ENCODE results near the gene LFNG. TPM values are rescaled to one million over a fixed set of nuclear protein-coding genes. Genes with fewer than 3 reads are reported as not detected.
"Not testable (repeated sequence)": the region's sequence is repeated elsewhere in the genome, so short reads cannot be mapped to it uniquely, and the experiment has no call there.

The LFNG gene
- total and polyA plus RNA-seq, 9 of the 15 experiments (the other 6 are each of a cell fraction or from before 2014, with no cell fraction given): 0.03 to 0.89 (median 0.25) TPM; not detected in 1

DNA sequence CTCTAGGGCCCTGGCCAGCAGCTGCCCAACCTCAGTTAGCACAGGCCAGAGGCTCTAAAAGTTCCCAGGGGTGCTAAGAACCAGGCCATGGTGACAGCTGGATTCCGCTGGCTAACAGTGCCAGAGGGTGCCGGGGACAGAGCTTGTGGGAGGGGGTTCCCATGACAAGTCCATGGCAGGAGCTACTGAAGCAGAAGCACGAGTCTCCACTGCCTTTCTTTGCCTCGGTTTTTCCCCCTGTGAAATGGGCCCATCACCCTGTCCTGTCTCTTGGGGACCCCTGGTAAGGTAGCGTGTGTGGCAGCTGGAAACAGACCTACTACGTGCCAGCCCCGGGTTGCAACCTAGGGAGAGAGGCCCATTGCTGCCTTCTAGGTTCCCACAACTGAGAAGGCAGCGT, 13.2 kb downstream of the LFNG start:
- H3K36me3 ChIP-seq (ENCODE audit: control insufficient read depth, insufficient read depth, low read length); H3K27ac ChIP-seq (ENCODE audit: extremely low read depth, low read depth, low read length); intact Hi-C loops (cut with micrococcal nuclease); H3K79me2 ChIP-seq (ENCODE audit: control insufficient read depth, insufficient read depth, low read length); ATAC-seq; H3K9ac ChIP-seq (ENCODE audit: insufficient read depth in 1 of 2, low read depth in 2 of 2, low read length in 2 of 2); POLR2A ChIA-PET; BruUV-seq (replicated peaks); H3K4me2 ChIP-seq (ENCODE audit: insufficient read depth, low read length); H4K20me1 ChIP-seq (replicated peaks; ENCODE audit: control insufficient read depth, insufficient read depth, low read length); H2AFZ ChIP-seq (ENCODE audit: low read depth, low read length); CTCF ChIA-PET (ENCODE audit: low intra/inter-chr PET ratio); H3K9me3 ChIP-seq (replicated peaks; ENCODE audit: control insufficient read depth, insufficient read depth, low read depth, low read length); DNase-seq (ENCODE audit: extremely low read depth in 1 of 4, low spot score in 3 of 4); FAIRE-seq; H3K4me3 ChIP-seq; in situ Hi-C loops (cut with MboI); H3K27me3 ChIP-seq (ENCODE audit: control insufficient read depth in 2 of 2, insufficient read depth in 2 of 2, low read length in 2 of 2); H3K9me1 ChIP-seq (ENCODE audit: control insufficient read depth, insufficient read depth, low read length): not testable (repeated sequence)
- 44% methylated on average over 3 of the region's 8 CpGs for WGBS (ENCODE audit: insufficient coverage, low coverage, missing lambda C conversion rate)
- peaks cover 19 to 37% of the 10 kb centered on the region in 2 experiments for H3K4me1 ChIP-seq (replicated peaks in 1 of 2; ENCODE audit: control insufficient read depth in 2 of 2, insufficient read depth in 2 of 2, low read length in 2 of 2)
- TF ChIP-seq RBM25 (IDR thresholded peaks at IDR 0.05; ENCODE audit: low read depth, low read length, severe bottlenecking) (peak; percentile 31), KDM1A (IDR thresholded peaks at IDR 0.05) (peak in 1 of 2 experiments; percentile 8; a peak in 1 of 4 replicates), BCOR (IDR thresholded peaks at IDR 0.05) (peak; percentile 53; the same call in 1 of the 2 replicates)

DNA sequence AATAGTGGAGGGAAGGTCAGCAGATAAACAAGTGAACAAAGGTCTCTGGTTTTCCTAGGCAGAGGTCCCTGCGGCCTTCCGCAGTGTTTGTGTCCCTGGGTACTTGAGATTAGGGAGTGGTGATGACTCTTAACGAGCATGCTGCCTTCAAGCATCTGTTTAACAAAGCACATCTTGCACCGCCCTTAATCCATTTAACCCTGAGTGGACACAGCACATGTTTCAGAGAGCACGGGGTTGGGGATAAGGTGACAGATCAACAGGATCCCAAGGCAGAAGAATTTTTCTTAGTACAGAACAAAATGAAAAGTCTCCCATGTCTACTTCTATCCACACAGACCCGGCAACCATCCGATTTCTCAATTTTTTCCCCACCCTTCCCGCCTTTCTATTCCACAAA, 14.0 kb downstream of the LFNG start:
- H2AFZ ChIP-seq (ENCODE audit: low read depth, low read length); H3K4me2 ChIP-seq (ENCODE audit: insufficient read depth, low read length); BruUV-seq (replicated peaks); H3K27ac ChIP-seq (ENCODE audit: extremely low read depth, low read depth, low read length); H4K20me1 ChIP-seq (replicated peaks; ENCODE audit: control insufficient read depth, insufficient read depth, low read length); POLR2A ChIA-PET; H3K9me1 ChIP-seq (ENCODE audit: control insufficient read depth, insufficient read depth, low read length); DNase-seq (ENCODE audit: extremely low read depth in 1 of 4, low spot score in 3 of 4); in situ Hi-C loops (cut with MboI); H3K9ac ChIP-seq (ENCODE audit: insufficient read depth in 1 of 2, low read depth in 2 of 2, low read length in 2 of 2); ATAC-seq; H3K79me2 ChIP-seq (ENCODE audit: control insufficient read depth, insufficient read depth, low read length); CTCF ChIA-PET (ENCODE audit: low intra/inter-chr PET ratio); H3K9me3 ChIP-seq (replicated peaks; ENCODE audit: control insufficient read depth, insufficient read depth, low read depth, low read length); H3K27me3 ChIP-seq (ENCODE audit: control insufficient read depth in 2 of 2, insufficient read depth in 2 of 2, low read length in 2 of 2); intact Hi-C loops (cut with micrococcal nuclease); FAIRE-seq; H3K4me3 ChIP-seq: not testable (repeated sequence)
- TF ChIP-seq TRIM24 (IDR thresholded peaks at IDR 0.05) (peak; percentile 15 to 27; a peak in 1 of 4 replicates), HDAC1 (IDR thresholded peaks at IDR 0.05) (peak in 1 of 2 experiments; percentile 49; a peak in 1 of 4 replicates), CBFA2T3 (IDR thresholded peaks at IDR 0.05) (peak; percentile 81), TCF3 (CRISPR knock-in tag; IDR thresholded peaks at IDR 0.05) (peak; percentile 36; the same call in 1 of the 2 replicates), NCOR1 (IDR thresholded peaks at IDR 0.05) (peak; percentile 56; the same call in 1 of the 2 replicates), CBFA2T2 (conservative IDR thresholded peaks at IDR 0.05) (peak; percentile 77), ARID1B (IDR thresholded peaks at IDR 0.05) (peak; percentile 59), TAL1 (IDR thresholded peaks at IDR 0.05) (peak; percentile 57; the same call in 1 of the 2 replicates), SOX6 (IDR thresholded peaks at IDR 0.05) (peak; percentile 36; the same call in 1 of the 2 replicates), L3MBTL2 (IDR thresholded peaks at IDR 0.05) (0 out of 2 replicates have a peak, but pooled peaks have one; percentile 29), NFIC (IDR thresholded peaks at IDR 0.05) (peak; percentile 37), FOXK2 (conservative IDR thresholded peaks at IDR 0.05 in 1 of 2, IDR thresholded peaks at IDR 0.05 in 1 of 2; ENCODE audit: low read depth in 2 of 2) (0 out of 4 replicates have a peak, but pooled peaks of 1 of the 2 experiments have one; percentile 44)
- TF ChIP-seq, protein P1, sequence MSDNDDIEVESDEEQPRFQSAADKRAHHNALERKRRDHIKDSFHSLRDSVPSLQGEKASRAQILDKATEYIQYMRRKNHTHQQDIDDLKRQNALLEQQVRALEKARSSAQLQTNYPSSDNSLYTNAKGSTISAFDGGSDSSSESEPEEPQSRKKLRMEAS (CRISPR knock-in tag; IDR thresholded peaks at IDR 0.05): peak; percentile 55; the same call in 1 of the 2 replicates
- TF ChIP-seq, protein P2, sequence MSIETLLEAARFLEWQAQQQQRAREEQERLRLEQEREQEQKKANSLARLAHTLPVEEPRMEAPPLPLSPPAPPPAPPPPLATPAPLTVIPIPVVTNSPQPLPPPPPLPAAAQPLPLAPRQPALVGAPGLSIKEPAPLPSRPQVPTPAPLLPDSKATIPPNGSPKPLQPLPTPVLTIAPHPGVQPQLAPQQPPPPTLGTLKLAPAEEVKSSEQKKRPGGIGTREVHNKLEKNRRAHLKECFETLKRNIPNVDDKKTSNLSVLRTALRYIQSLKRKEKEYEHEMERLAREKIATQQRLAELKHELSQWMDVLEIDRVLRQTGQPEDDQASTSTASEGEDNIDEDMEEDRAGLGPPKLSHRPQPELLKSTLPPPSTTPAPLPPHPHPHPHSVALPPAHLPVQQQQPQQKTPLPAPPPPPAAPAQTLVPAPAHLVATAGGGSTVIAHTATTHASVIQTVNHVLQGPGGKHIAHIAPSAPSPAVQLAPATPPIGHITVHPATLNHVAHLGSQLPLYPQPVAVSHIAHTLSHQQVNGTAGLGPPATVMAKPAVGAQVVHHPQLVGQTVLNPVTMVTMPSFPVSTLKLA (conservative IDR thresholded peaks at IDR 0.05): peak; percentile 69 to 82; a peak in 3 of 4 replicates
- Histone ChIP-seq H3K36me3 (ENCODE audit: control insufficient read depth, insufficient read depth, low read length) (peaks cover 11% of the 10 kb centered on the region; the same call in 1 of the 3 replicates), H3K4me1 (replicated peaks in 1 of 2; ENCODE audit: control insufficient read depth in 2 of 2, insufficient read depth in 2 of 2, low read length in 2 of 2) (peaks cover 13 to 32% of the 10 kb centered on the region in 2 experiments)
- no CpG with 5 or more reads among the region's 8 CpGs for WGBS (ENCODE audit: insufficient coverage, low coverage, missing lambda C conversion rate)
